ENCODE measurements around the gene CARD14.
"Not testable (repeated sequence)": the region's sequence is repeated elsewhere in the genome, so short reads cannot be mapped to it uniquely, and the experiment has no call there.

The CARD14 gene

DNA sequence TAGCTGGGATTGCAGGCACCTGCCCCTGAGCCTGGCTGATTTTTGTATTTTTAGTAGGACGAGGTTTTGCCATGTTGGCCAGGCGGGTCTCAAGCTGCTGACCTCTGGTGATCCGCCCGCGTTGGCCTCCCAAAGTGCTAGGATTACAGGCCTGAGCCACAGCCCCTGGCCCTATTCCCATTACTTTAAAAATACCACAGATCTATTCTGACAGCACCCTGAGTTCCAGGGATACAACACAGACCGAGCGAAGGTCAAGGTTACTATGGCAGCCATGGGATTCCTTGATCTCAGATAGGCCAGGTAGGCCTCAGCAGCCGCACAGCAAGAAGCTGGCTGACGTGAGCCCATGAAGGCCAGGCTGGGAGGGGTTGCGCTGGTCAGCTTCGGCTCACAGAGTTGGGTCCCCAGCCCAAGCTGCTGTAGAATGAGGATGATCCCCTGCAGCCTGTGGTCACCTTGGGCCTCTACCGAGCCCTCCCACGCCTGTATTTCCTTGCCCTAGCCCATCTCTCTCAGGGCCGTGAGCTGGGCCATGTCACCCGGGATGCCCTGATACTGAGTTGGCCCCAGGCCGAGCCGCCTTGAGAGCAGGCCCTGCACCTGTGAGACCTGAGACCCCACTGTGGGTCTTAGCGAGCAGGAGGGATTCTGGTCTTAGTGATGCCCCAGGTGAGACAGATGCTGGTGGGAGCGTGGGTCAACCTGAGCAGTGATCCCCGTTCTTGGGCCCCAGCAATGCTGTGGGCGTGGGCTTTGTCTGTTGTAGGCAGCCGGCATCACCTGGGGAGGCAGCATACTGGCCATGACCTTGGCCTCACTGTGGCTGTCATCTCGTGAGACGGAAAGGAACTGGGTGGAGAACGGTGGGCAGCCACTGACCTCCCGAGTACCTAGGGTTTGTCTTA is 74.0 kb downstream of the CARD14 start:
- ChIA-PET CTCF (interaction anchor here (1.9 kb wide), 1 partner anchor 10 kb away, joined by 4 read pairs; no protein-coding TSS in a partner anchor), POLR2A (no interaction called here)
- H3K4me3 ChIP-seq (ENCODE audit: low read depth, low read length) = no peak overlapping the region

GRCh38 chr17:80244448-80244847 is 74.6 kb downstream of the CARD14 start:
- H3K4me3 ChIP-seq (ENCODE audit: low read depth, low read length); DNase-seq (ENCODE audit: low read depth, low spot score); POLR2A ChIA-PET: not testable (repeated sequence)
- CTCF ChIA-PET = interaction anchor here (1.9 kb wide), 1 partner anchor 9 kb away, joined by 4 read pairs; no protein-coding TSS in a partner anchor

More for the DNA sequence above, 74.0 kb downstream of the CARD14 start:
- TF ChIP-seq, protein P1, sequence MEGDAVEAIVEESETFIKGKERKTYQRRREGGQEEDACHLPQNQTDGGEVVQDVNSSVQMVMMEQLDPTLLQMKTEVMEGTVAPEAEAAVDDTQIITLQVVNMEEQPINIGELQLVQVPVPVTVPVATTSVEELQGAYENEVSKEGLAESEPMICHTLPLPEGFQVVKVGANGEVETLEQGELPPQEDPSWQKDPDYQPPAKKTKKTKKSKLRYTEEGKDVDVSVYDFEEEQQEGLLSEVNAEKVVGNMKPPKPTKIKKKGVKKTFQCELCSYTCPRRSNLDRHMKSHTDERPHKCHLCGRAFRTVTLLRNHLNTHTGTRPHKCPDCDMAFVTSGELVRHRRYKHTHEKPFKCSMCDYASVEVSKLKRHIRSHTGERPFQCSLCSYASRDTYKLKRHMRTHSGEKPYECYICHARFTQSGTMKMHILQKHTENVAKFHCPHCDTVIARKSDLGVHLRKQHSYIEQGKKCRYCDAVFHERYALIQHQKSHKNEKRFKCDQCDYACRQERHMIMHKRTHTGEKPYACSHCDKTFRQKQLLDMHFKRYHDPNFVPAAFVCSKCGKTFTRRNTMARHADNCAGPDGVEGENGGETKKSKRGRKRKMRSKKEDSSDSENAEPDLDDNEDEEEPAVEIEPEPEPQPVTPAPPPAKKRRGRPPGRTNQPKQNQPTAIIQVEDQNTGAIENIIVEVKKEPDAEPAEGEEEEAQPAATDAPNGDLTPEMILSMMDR (IDR thresholded peaks at IDR 0.05; ENCODE audit: insufficient read depth, low read length, missing control alignments) = no peak
- DNase-seq (ENCODE audit: low read depth, low spot score) = no peak

DNA sequence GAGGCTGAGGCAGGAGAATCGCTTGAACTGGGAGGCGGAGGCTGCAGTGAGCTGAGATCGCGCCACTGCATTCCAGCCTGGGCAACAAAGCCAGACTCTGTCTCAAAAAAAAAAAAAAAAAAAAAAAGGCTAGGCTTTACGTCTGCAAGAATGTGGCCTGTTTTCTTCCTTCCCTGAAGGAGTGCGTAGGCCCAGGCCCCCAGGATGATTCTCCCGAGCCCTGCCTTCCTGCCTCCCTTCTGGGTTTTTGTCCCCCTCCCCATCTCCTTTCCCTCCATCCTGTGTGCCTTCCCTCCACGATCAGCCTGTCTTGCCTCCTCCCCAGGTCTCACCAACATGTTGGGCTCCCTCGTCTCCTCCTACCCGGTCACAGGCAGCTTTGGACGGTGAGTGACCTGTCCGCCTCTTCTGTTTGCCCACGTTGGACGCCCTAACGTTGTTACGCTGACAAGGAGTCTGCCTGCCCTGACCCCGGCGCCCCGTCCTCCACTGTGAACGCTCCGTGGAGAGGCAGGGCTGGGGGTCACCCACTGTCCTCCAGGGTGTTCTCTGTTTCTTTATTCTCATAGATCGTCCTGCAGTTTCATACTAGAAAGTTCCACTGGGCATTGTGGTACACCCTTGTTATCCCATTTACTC is 75.2 kb downstream of the CARD14 start:
- POLR2A ChIA-PET = no interaction called here
- no peak overlapping the region for H3K4me3 ChIP-seq (ENCODE audit: low read depth, low read length)
- TF ChIP-seq, protein P1 (IDR thresholded peaks at IDR 0.05; ENCODE audit: insufficient read depth, low read length, missing control alignments) = no peak
- CTCF ChIA-PET = interaction anchor here (1.5 to 1.9 kb wide), 2 partner anchors 8 to 161 kb away, joined by 4 read pairs; no protein-coding TSS in a partner anchor
- DNase-seq (ENCODE audit: low read depth, low spot score) = no peak

DNA sequence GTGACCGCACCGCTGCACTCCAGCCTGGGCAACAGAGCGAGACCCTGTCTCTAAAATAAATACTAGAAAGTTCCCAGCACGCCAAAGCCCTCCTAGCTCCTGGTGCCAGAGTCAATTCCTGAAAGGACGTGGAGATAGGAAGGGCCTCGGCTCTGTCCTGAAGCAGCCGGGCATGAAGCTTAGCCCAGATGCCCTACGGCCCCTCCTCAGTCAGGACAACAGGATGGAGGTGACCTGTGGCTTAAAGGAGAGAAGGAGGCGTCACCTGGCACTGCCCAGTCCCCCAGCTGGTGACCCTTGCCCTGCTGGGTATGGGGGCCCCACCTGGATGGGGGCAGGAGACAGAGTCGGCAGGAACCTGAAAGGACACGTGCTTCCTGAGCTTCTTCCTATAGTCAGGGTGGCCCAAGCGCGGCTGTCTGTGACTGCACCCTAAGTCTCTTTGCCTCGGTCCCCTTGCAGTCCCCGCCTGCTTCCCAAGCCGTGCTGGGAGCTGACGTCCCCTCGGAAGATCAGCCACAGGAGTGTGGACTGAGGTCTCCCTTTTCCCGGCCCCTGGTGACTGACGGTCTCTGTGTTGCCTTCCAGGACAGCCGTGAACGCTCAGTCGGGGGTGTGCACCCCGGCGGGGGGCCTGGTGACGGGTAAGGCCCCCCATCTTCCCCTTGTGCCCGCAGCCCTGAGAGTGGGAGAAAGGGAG is 75.9 kb downstream of the CARD14 start:
- no peak for DNase-seq (ENCODE audit: low read depth, low spot score)
- ChIA-PET POLR2A (no interaction called here), CTCF (interaction anchor here (1.5 kb wide), 1 partner anchor 162 kb away, joined by 4 read pairs; no protein-coding TSS in a partner anchor)
- H3K4me3 ChIP-seq (ENCODE audit: low read depth, low read length) = no peak overlapping the region
- TF ChIP-seq, protein P1 (IDR thresholded peaks at IDR 0.05; ENCODE audit: insufficient read depth, low read length, missing control alignments) = no peak

- H3K4me3 ChIP-seq (ENCODE audit: low read depth, low read length) = no peak overlapping the region
- no peak for DNase-seq (ENCODE audit: low read depth, low spot score)
- CTCF ChIA-PET = interaction anchor here (1.5 kb wide), 1 partner anchor 163 kb away, joined by 4 read pairs; no protein-coding TSS in a partner anchor
- TF ChIP-seq, protein P1 (IDR thresholded peaks at IDR 0.05; ENCODE audit: insufficient read depth, low read length, missing control alignments) = no peak
- POLR2A ChIA-PET = no interaction called here
Observed at GRCh38 chr17:80246266-80246681, 76.4 kb downstream of the CARD14 start.

DNA sequence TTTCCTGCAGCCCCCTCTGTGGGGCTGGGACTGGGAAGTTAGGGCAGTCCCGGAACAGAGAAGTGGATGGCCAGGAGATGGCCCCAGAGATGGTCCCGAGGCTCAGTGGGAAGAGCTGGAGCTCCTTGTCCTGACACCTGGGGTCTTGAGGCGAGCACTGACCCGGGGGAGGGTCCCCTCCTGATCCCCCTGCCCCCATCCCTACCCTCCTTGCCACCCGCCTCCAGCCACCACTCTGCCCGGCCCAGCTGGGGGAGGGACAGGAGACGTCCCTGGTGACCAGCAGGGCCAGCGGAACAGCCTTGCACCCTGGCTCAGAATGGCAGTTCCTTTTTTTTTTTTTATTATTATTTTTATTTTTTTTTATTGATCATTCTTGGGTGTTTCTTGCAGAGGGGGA is 76.9 kb downstream of the CARD14 start:
- DNase-seq (ENCODE audit: low read depth, low spot score) = no peak
- ChIA-PET CTCF (interaction anchor here (1.5 kb wide), 1 partner anchor 163 kb away, joined by 4 read pairs; no protein-coding TSS in a partner anchor), POLR2A (no interaction called here)
- TF ChIP-seq, protein P1 (IDR thresholded peaks at IDR 0.05; ENCODE audit: insufficient read depth, low read length, missing control alignments) = no peak
- H3K4me3 ChIP-seq (ENCODE audit: low read depth, low read length) = no peak overlapping the region
